Measurements from ENCODE around the gene GABRR1. TPM values are rescaled to one million over a fixed set of nuclear protein-coding genes. Genes with fewer than 3 reads are reported as not detected.

The GABRR1 gene
- total RNA-seq, 1 experiment from 2014 or later = 0.33 TPM

DNA sequence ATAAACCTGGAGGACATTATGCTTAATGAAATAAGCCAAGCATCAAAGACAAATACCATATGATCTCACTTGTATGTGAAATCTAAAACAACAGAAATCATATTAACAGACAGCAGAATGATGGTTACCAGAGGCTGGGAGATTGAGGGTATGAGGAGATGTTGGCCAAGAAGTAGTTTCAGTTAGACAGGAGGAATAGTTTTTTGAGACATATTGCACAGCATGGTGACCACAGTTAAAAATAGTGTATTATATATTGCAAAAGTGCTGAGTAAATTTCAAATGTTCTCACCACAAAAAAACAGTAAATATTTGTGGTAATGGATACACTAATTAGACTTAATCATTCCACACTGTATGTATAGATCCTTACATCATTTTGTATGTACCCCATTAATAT is 1.8 kb downstream of the GABRR1 start:
- Histone ChIP-seq H3K4ac (ENCODE audit: low read depth, low read length) (no peak overlapping the region), H3K23me2 (ENCODE audit: insufficient read length, low read depth, low read length, poor library complexity, severe bottlenecking) (no peaks in the 10 kb centered on the region), H3K27me3 (ENCODE audit: insufficient read depth, low read length) (no peaks in the 10 kb centered on the region), H2BK12ac (ENCODE audit: insufficient read length, low read depth, low read length) (no peak overlapping the region), H2BK120ac (ENCODE audit: low read depth, low read length, poor library complexity, severe bottlenecking) (no peak overlapping the region), H3K4me1 (ENCODE audit: insufficient read depth, low read length) (peaks cover 17% of the 10 kb centered on the region; the same call in 1 of the 2 replicates), H4K5ac (ENCODE audit: insufficient read length, low read depth, low read length) (no peak overlapping the region), H3K56ac (ENCODE audit: insufficient read length, low read depth, low read length) (no peak overlapping the region), H3K79me1 (ENCODE audit: insufficient read depth, low read depth, low read length, poor library complexity, severe bottlenecking) (no peaks in the 10 kb centered on the region), H3K27ac (ENCODE audit: insufficient read length, low read depth, low read length) (no peak overlapping the region), H3K23ac (ENCODE audit: insufficient read length, low read depth, low read length) (no peak overlapping the region), H2AFZ (ENCODE audit: low read length) (no peak overlapping the region), H2BK20ac (ENCODE audit: low read depth, low read length, poor library complexity, severe bottlenecking) (no peak overlapping the region), H3K4me2 (ENCODE audit: insufficient read depth, insufficient read length, low read length) (no peak overlapping the region), H3K18ac (ENCODE audit: insufficient read length, low read depth, low read length) (no peak overlapping the region), H2BK15ac (ENCODE audit: low read depth, low read length) (no peak overlapping the region), H3T11ph (ENCODE audit: low read length) (no peak overlapping the region), H4K8ac (replicated peaks; ENCODE audit: insufficient read length, low read depth, low read length) (no peak overlapping the region), H4K91ac (ENCODE audit: insufficient read length, low read depth, low read length) (no peak overlapping the region), H2BK5ac (ENCODE audit: insufficient read length, low read length) (no peak overlapping the region), H3K9me3 (ENCODE audit: control insufficient read depth, low read depth, low read length) (no peaks in the 10 kb centered on the region), H4K20me1 (ENCODE audit: control insufficient read depth, insufficient read depth, insufficient read length) (no peaks in the 10 kb centered on the region), H3K14ac (ENCODE audit: insufficient read depth, low read length) (no peak overlapping the region), H3K9ac (ENCODE audit: extremely low read depth, insufficient read length, low read length) (no peak overlapping the region), H2AK5ac (ENCODE audit: insufficient read length, low read length) (no peak overlapping the region), H3K79me2 (ENCODE audit: insufficient read depth, low read length) (no peaks in the 10 kb centered on the region)
- H3K36me3 Mint-ChIP-seq (ENCODE audit: insufficient read depth in 1 of 3, low read depth in 3 of 3) = peaks cover 0 to 3% (median 0%) of the 10 kb centered on the region in 3 experiments; a peak in 1 of 7 replicates
- no peaks in the 10 kb centered on the region for H3K27me3 Mint-ChIP-seq (ENCODE audit: low read depth)
- no peak overlapping the region for H3K4me3 Mint-ChIP-seq
- no peaks in the 10 kb centered on the region for H3K9me3 Mint-ChIP-seq
- peaks cover 36 to 39% of the 10 kb centered on the region in 2 experiments for H3K4me1 Mint-ChIP-seq
- TF ChIP-seq, protein P1, sequence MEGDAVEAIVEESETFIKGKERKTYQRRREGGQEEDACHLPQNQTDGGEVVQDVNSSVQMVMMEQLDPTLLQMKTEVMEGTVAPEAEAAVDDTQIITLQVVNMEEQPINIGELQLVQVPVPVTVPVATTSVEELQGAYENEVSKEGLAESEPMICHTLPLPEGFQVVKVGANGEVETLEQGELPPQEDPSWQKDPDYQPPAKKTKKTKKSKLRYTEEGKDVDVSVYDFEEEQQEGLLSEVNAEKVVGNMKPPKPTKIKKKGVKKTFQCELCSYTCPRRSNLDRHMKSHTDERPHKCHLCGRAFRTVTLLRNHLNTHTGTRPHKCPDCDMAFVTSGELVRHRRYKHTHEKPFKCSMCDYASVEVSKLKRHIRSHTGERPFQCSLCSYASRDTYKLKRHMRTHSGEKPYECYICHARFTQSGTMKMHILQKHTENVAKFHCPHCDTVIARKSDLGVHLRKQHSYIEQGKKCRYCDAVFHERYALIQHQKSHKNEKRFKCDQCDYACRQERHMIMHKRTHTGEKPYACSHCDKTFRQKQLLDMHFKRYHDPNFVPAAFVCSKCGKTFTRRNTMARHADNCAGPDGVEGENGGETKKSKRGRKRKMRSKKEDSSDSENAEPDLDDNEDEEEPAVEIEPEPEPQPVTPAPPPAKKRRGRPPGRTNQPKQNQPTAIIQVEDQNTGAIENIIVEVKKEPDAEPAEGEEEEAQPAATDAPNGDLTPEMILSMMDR (conservative IDR thresholded peaks at IDR 0.05) = no peak
- no peak for DNase-seq
- no peak overlapping the region for H3K27ac Mint-ChIP-seq
